ENCODE measurements around the gene GPR78. TPM values are rescaled to one million over a fixed set of nuclear protein-coding genes. Genes with fewer than 3 reads are reported as not detected.

Gene GPR78
- total and polyA plus RNA-seq, 4 donors, result 0.05 to 0.28 TPM; not detected in 2

DNA sequence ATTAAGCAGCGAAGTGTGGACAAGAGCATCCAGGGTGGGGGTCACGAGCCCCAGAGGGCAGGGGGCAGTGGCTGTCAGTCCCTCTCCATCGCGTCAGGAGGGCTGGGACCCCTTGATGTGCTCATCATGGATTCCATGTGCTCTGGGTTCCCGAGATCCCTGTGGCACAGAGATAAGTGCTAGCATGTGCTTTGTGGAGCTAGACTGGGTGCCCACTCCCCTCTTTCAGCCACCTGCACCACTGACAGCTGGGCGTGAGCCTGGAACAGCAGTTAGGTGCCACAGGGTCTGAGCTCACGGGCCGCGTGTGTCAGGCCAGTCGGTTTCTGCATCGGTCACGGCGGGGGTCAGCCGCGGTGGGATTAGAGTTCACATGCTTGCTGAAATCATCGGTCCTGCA lies 36.6 kb downstream of the GPR78 start:
- H3K9ac ChIP-seq (ENCODE audit: insufficient read depth in 1 of 2, low read length in 2 of 2), result no peak overlapping the region
- no peaks in the 10 kb centered on the region for H3K4me1 ChIP-seq (ENCODE audit: control insufficient read depth in 5 of 5, insufficient read depth in 5 of 5, low read length in 5 of 5)
- no peak for ATAC-seq (ENCODE audit: insufficient read depth, low FRiP score)
- 78 to 87% methylated on average over 16 of the region's 16 CpGs for WGBS, 2 donors
- no peak overlapping the region for H3K27ac ChIP-seq (ENCODE audit: low read depth in 1 of 2, low read length in 1 of 2)
- H3K27me3 ChIP-seq (ENCODE audit: control insufficient read depth in 3 of 3, insufficient read depth in 3 of 3, low read length in 2 of 3), result no peaks in the 10 kb centered on the region
- no peaks in the 10 kb centered on the region for H3K9me3 ChIP-seq (ENCODE audit: control insufficient read depth in 4 of 4, insufficient read depth in 3 of 4, low read length in 3 of 4)
- no peak for DNase-seq
- TF ChIP-seq, protein P1, sequence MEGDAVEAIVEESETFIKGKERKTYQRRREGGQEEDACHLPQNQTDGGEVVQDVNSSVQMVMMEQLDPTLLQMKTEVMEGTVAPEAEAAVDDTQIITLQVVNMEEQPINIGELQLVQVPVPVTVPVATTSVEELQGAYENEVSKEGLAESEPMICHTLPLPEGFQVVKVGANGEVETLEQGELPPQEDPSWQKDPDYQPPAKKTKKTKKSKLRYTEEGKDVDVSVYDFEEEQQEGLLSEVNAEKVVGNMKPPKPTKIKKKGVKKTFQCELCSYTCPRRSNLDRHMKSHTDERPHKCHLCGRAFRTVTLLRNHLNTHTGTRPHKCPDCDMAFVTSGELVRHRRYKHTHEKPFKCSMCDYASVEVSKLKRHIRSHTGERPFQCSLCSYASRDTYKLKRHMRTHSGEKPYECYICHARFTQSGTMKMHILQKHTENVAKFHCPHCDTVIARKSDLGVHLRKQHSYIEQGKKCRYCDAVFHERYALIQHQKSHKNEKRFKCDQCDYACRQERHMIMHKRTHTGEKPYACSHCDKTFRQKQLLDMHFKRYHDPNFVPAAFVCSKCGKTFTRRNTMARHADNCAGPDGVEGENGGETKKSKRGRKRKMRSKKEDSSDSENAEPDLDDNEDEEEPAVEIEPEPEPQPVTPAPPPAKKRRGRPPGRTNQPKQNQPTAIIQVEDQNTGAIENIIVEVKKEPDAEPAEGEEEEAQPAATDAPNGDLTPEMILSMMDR (IDR thresholded peaks at IDR 0.05; ENCODE audit: control extremely low read depth, extremely low read depth), result no peak
- no peaks in the 10 kb centered on the region for H3K36me3 ChIP-seq (ENCODE audit: control insufficient read depth in 4 of 4, insufficient read depth in 4 of 4, low read length in 4 of 4)
- no peak overlapping the region for H3K4me3 ChIP-seq

- ATAC-seq (ENCODE audit: insufficient read depth, low FRiP score) (no peak), DNase-seq (no peak)
- Histone ChIP-seq H3K9me3 (ENCODE audit: control insufficient read depth in 4 of 4, insufficient read depth in 3 of 4, low read length in 3 of 4) (no peaks in the 10 kb centered on the region), H3K4me1 (ENCODE audit: control insufficient read depth in 5 of 5, insufficient read depth in 5 of 5, low read length in 5 of 5) (no peaks in the 10 kb centered on the region), H3K36me3 (ENCODE audit: control insufficient read depth in 4 of 4, insufficient read depth in 4 of 4, low read length in 4 of 4) (no peaks in the 10 kb centered on the region), H3K27me3 (ENCODE audit: control insufficient read depth in 3 of 3, insufficient read depth in 3 of 3, low read length in 2 of 3) (no peaks in the 10 kb centered on the region), H3K4me3 (no peak overlapping the region), H3K27ac (ENCODE audit: low read depth in 1 of 2, low read length in 1 of 2) (no peak overlapping the region), H3K9ac (ENCODE audit: insufficient read depth in 1 of 2, low read length in 2 of 2) (no peak overlapping the region)
- TF ChIP-seq, protein P1 (IDR thresholded peaks at IDR 0.05; ENCODE audit: control extremely low read depth, extremely low read depth), result no peak
- 77 to 83% methylated on average over 21 of the region's 21 CpGs for WGBS, 2 donors
Measured at GRCh38 chr4:8617486-8618040, 37.4 kb downstream of the GPR78 start.

DNA sequence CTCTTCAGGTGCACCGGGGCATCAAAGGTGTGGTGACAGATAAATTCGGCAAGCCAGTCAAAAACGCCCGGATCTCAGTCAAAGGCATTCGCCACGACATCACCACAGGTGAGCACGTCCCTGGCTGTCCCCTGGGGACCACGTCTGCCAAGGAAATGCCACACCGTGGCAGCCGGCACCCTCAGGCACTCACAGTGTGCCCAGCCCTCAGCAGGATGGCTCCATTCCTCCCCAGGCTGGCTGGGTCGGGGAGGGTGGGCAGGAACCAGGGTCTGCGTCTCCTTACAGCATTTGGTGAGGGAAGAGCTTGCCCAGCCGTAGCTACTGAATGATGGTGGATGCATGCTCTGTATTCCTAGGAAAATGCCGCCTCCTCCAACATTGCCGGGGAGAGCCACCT lies 38.2 kb downstream of the GPR78 start:
- H3K9me3 ChIP-seq (ENCODE audit: control insufficient read depth in 4 of 4, insufficient read depth in 3 of 4, low read length in 3 of 4), result no peaks in the 10 kb centered on the region
- ATAC-seq (ENCODE audit: insufficient read depth, low FRiP score) (no peak), DNase-seq (no peak)
- TF ChIP-seq, protein P1 (IDR thresholded peaks at IDR 0.05; ENCODE audit: control extremely low read depth, extremely low read depth), result no peak
- no peak overlapping the region for H3K27ac ChIP-seq (ENCODE audit: low read depth in 1 of 2, low read length in 1 of 2)
- H3K4me1 ChIP-seq (ENCODE audit: control insufficient read depth in 5 of 5, insufficient read depth in 5 of 5, low read length in 5 of 5), result no peaks in the 10 kb centered on the region
- no peak overlapping the region for H3K4me3 ChIP-seq
- H3K9ac ChIP-seq (ENCODE audit: insufficient read depth in 1 of 2, low read length in 2 of 2), result no peak overlapping the region
- no peaks in the 10 kb centered on the region for H3K27me3 ChIP-seq (ENCODE audit: control insufficient read depth in 3 of 3, insufficient read depth in 3 of 3, low read length in 2 of 3)
- no peaks in the 10 kb centered on the region for H3K36me3 ChIP-seq (ENCODE audit: control insufficient read depth in 4 of 4, insufficient read depth in 4 of 4, low read length in 4 of 4)
- 86 to 90% methylated on average over 15 of the region's 15 CpGs for WGBS, 2 donors
